ENCODE results near the gene DDX1. TPM values are rescaled to one million over a fixed set of nuclear protein-coding genes. Genes with fewer than 3 reads are reported as not detected.

DDX1 gene
- total and polyA plus RNA-seq, 10 of the 15 experiments (the other 5 are each of a cell fraction or from before 2014, with no cell fraction given): 53.2 to 134 (median 85.6) TPM

- TF ChIP-seq NKRF (conservative IDR thresholded peaks at IDR 0.05) (no peak), NR2F1 (conservative IDR thresholded peaks at IDR 0.05) (no peak)
These were observed 79.7 kb downstream of the DDX1 start (continued) for GRCh38 chr2:15671409-15671808.

GRCh38 chr2:15671842-15672815 lies 80.5 kb downstream of the DDX1 start:
- DNase-seq (ENCODE audit: low read depth, low spot score) (no peak), FAIRE-seq (no peak), ATAC-seq (no peak)
- TF ChIP-seq NFYA (IDR thresholded peaks at IDR 0.05; ENCODE audit: borderline replicate concordance, low read depth, low read length): no peak
- Histone ChIP-seq H4K20me1 (ENCODE audit: control insufficient read depth, insufficient read depth) (no peaks in the 10 kb centered on the region), H3K9ac (ENCODE audit: control insufficient read depth, insufficient read depth, low read length) (no peak overlapping the region), H3K4me2 (ENCODE audit: control insufficient read depth, insufficient read depth) (no peak overlapping the region), H3K9me3 (replicated peaks; ENCODE audit: control insufficient read depth, insufficient read depth, low read length) (no peaks in the 10 kb centered on the region), H3K4me3 (no peak overlapping the region), H3K79me2 (ENCODE audit: control insufficient read depth, insufficient read depth, low read length) (no peaks in the 10 kb centered on the region), H3K36me3 (ENCODE audit: control insufficient read depth in 2 of 2, insufficient read depth in 2 of 2, low read length in 1 of 2) (no peaks in the 10 kb centered on the region), H3K27ac (ENCODE audit: control insufficient read depth, insufficient read depth) (no peak overlapping the region), H2AFZ (ENCODE audit: control insufficient read depth, low read depth, low read length) (no peak overlapping the region), H3K4me1 (ENCODE audit: control insufficient read depth, insufficient read depth, low read length) (no peaks in the 10 kb centered on the region), H3K27me3 (replicated peaks in 1 of 2; ENCODE audit: control insufficient read depth in 2 of 2, insufficient read depth in 2 of 2, low read length in 1 of 2) (peaks cover 0 to 6% of the 10 kb centered on the region in 2 experiments; a peak in 1 of 4 replicates)
- ChIA-PET POLR2A (interaction anchor here (0.7 kb wide), 1 partner anchor 21 kb away, joined by 3 read pairs; no protein-coding TSS in a partner anchor), SMC1A (ENCODE audit: uncharacterized antibody, unreplicated experiment) (interaction anchor here (1.0 kb wide), 1 partner anchor 79 kb away, joined by 3 read pairs; no protein-coding TSS in a partner anchor), CTCF (no interaction called here), RAD21 (ENCODE audit: unreplicated experiment) (no interaction called here)
- in situ Hi-C loops (cut with MboI) (no loop called here), intact Hi-C loops (cut with micrococcal nuclease; ENCODE audit: unreplicated experiment) (no loop called here)
- WGBS (ENCODE audit: insufficient coverage, insufficient replicate concordance, low lambda C conversion rate, missing lambda C conversion rate): 27% methylated on average over 9 of the region's 9 CpGs
- BruUV-seq (replicated peaks): no TSS peak
